Uterus (tissue), 4 donors: ENCODE data around the gene CRACDL. TPM values are rescaled to one million over a fixed set of nuclear protein-coding genes. Genes with fewer than 3 reads are reported as not detected.

Source experiments
- DNase-seq, 2 donors: peaks; one replicate each; pipeline ENCODE4 v3.0.0-alpha.2; 2019 to 2020
- H3K27ac ChIP-seq, 2 donors: fragments of 200-600 bp; sonication (generic); 1 replicate in 1 of 2; 2 replicates in 1 of 2; pipeline ENCODE4 v1.5.1; 2016 to 2018
- H3K27me3 ChIP-seq, 2 donors: fragments of 200-600 bp; sonication (generic); one replicate each; pipeline ENCODE4 v1.5.1; 2018 to 2019; ENCODE audit warnings: control low read depth in 1 of 2
- H3K36me3 ChIP-seq, 2 donors: fragments of 200-600 bp; sonication (generic); one replicate each; pipeline ENCODE4 v1.5.1; 2019; ENCODE audit warnings: control low read depth in 1 of 2
- H3K4me1 ChIP-seq, 2 donors: fragments of 200-600 bp; sonication (generic); one replicate each; pipeline ENCODE4 v1.5.1; 2018 to 2019; ENCODE audit warnings: control low read depth in 1 of 2
- H3K4me3 ChIP-seq, 2 donors: fragments of 200-600 bp; sonication (generic); 1 replicate in 1 of 2; 2 replicates in 1 of 2; pipeline ENCODE4 v1.5.1; 2018 to 2019; ENCODE audit warnings: mild to moderate bottlenecking in 1 of 2
- H3K9me3 ChIP-seq, 2 donors: fragments of 200-600 bp; sonication (generic); one replicate each; pipeline ENCODE4 v1.5.1; 2019; ENCODE audit warnings: control low read depth in 1 of 2
- CTCF ChIP-seq, 4 experiments: fragments of 200-600 bp in 2 of 4; fragments of 450-650 bp in 2 of 4; sonication (generic) in 2 of 4; IDR thresholded peaks; one replicate each; pipeline ENCODE4 v1.5.1; 2016 to 2019; ENCODE audit warnings: antibody characterized with exemption in 4 of 4, mild to moderate bottlenecking in 2 of 4, moderate library complexity in 1 of 4
- POLR2A ChIP-seq, 2 donors: fragments of 450-650 bp; IDR thresholded peaks; one replicate each; pipeline ENCODE4 v1.6.1; 2016; ENCODE audit warnings: antibody characterized with exemption in 2 of 2, mild to moderate bottlenecking in 1 of 2, moderate library complexity in 1 of 2
- intact Hi-C: fragments of 100-400 bp; cut with DNase I; formaldehyde crosslinking; loops from one replicate; pipeline ENCODE4 v1.15.1; 2023; ENCODE audit warnings: low total_unique reads
- total RNA-seq, 4 donors: library from RNA; depleted of rRNA in 3 of 4; stranded (reverse); fragments of >200 nt in 3 of 4; gene quantifications; one replicate each; pipeline versions ENCODE4 v1.1.0 to v1.2.4, GENCODE V29; 2014 to 2023
- donor health status: DM: yes; HTN: yes; CAD: no.

The CRACDL gene
- total RNA-seq, 4 donors from 2014 or later: 1.5 to 14.6 (median 6.1) TPM

GRCh38 chr2:98883780-98884211 lies 52.2 kb downstream of the CRACDL start:
- Histone ChIP-seq H3K4me3 (no peak overlapping the region), H3K27ac (no peak overlapping the region), H3K36me3 (no peaks in the 10 kb centered on the region), H3K4me1 (no peaks in the 10 kb centered on the region), H3K27me3 (no peaks in the 10 kb centered on the region), H3K9me3 (no peaks in the 10 kb centered on the region)
- TF ChIP-seq POLR2A (IDR thresholded peaks at IDR 0.05): no peak
- no peak for TF ChIP-seq CTCF (IDR thresholded peaks at IDR 0.05)
- no peak for DNase-seq
- intact Hi-C loops: no loop called here

GRCh38 chr2:98882971-98883779 lies 52.9 kb downstream of the CRACDL start:
- Histone ChIP-seq H3K27ac (no peak overlapping the region), H3K36me3 (no peaks in the 10 kb centered on the region), H3K27me3 (no peaks in the 10 kb centered on the region), H3K4me3 (no peak overlapping the region), H3K4me1 (no peaks in the 10 kb centered on the region), H3K9me3 (no peaks in the 10 kb centered on the region)
- intact Hi-C loops: no loop called here
- no peak for DNase-seq
- TF ChIP-seq CTCF (IDR thresholded peaks at IDR 0.05) (no peak), POLR2A (IDR thresholded peaks at IDR 0.05) (no peak)

GRCh38 chr2:98882368-98882767 lies 53.7 kb downstream of the CRACDL start:
- TF ChIP-seq CTCF (IDR thresholded peaks at IDR 0.05): no peak
- no peak for TF ChIP-seq POLR2A (IDR thresholded peaks at IDR 0.05)
- Histone ChIP-seq H3K4me1 (no peaks in the 10 kb centered on the region), H3K9me3 (no peaks in the 10 kb centered on the region), H3K27me3 (no peaks in the 10 kb centered on the region), H3K4me3 (no peak overlapping the region), H3K27ac (no peak overlapping the region), H3K36me3 (no peaks in the 10 kb centered on the region)
- intact Hi-C loops: no loop called here
- no peak for DNase-seq

GRCh38 chr2:98881153-98881650 lies 54.8 kb downstream of the CRACDL start:
- Histone ChIP-seq H3K9me3 (no peaks in the 10 kb centered on the region), H3K4me3 (no peak overlapping the region), H3K36me3 (no peaks in the 10 kb centered on the region), H3K27ac (no peak overlapping the region), H3K4me1 (no peaks in the 10 kb centered on the region), H3K27me3 (no peaks in the 10 kb centered on the region)
- no peak for TF ChIP-seq POLR2A (IDR thresholded peaks at IDR 0.05)
- TF ChIP-seq CTCF (IDR thresholded peaks at IDR 0.05): no peak
- intact Hi-C loops: no loop called here
- no peak for DNase-seq
